Measurements from ENCODE around the gene PPM1L.

Gene PPM1L

DNA sequence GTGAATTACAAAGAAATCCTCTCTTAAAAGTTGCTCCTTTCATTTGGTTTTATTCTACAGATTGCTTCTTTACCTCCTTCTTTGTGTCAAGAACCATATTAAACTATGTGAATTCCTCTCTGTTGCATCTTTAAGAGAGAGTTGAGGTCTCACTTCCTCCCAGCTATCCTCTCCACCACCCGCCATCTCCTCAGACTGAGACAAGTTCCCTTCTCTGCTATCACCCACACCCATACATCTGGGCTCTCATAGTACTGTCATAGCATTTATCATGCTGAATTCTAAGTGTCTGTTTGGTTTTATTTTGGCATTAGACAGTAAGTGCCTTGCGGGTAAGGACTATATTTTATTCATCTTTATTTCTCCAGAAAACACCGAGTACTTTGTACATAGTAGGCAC is 294.9 kb downstream of the PPM1L start:
- DNase-seq, result no peak

DNA sequence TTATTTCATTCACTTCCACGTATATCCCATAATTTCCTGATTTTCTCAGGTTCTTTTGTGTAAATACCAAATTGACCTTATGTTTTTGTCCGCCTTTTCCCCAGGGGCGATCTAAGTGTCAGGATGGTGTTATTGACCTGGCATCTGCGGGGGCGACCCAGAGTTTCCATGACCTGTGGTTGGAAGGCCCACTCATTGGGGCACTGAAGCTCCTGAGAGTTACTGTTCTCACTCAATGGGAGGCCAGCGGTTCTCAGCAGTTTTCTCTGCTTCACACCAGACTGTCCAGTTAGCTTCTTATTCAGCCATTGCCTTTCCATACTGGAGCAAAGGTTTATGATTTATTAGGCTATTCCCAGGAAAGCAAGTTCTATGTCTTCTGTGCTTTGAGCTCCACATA is 295.8 kb downstream of the PPM1L start:
- no peak for DNase-seq

DNA sequence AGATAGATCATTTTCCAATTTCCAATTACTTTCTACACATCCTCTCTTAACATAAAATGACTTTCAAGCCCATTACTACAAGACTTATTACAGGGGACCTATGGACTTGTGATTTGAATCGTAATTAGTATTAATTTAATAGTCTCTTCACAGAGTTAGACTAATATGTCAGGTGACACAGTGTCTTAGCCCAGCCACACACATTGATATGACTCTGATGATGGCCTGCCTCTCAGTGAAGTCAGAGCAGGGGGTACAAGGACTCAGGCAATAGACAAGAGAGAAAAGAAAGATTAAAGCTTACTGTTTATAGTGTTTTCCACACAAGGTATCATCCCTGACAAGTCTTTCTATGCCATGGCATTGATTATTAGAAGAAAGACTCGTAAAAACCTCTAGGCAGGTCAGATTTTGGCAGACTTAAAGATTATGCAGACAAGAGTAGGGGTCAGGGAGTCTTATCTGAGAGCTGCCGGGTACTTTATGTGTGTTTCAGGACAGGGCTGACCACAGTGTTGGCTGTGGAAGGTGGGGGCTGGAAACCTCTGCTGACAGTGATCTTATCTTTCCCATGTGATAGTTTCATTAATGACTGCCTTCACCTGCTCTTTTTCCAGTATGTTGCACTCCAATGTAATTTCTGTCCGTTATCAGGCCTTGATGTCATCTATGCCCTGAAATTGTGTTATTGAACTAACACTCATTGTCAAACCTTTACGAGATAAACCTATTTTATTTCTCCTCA is 299.0 kb downstream of the PPM1L start:
- no peak for DNase-seq

DNA sequence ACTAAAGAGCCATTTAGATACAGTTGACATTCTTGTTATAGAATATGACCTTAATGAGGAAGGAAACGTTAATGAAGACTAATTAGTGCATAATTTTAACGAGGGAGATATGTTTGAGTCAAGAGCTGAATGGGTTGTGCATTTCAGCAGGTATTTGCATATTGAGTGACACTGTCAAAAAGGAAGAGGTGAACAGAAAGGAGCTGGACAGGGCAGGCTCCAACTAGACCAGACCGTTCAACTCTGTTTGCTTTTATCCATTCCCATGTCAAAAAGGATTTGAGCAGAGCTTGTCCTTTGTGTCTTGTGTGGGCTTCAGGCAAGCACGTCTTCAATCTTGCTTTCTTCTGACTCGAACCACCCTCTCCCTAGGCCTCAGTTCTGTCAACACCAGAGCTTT is 308.4 kb downstream of the PPM1L start:
- DNase-seq, result no peak

DNA sequence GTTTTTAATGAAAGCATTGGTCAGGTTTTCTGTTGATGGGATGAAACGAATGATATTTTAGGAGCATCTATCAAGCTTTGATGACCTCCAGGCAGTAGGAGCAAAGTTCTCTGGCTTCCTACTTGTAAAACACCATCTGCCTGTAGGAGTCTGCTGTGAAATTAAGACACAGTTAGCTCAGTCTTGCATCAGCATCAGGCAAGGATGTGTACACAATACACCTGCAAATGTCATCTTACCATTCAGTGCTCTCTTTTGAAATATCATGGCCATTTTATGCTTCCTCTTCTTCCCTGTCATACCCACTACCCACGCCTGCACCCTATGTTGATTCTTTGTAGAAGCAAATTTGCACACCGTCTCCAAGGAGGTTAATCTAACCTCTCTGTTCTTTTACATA is 310.9 kb downstream of the PPM1L start:
- DNase-seq, result no peak

DNA sequence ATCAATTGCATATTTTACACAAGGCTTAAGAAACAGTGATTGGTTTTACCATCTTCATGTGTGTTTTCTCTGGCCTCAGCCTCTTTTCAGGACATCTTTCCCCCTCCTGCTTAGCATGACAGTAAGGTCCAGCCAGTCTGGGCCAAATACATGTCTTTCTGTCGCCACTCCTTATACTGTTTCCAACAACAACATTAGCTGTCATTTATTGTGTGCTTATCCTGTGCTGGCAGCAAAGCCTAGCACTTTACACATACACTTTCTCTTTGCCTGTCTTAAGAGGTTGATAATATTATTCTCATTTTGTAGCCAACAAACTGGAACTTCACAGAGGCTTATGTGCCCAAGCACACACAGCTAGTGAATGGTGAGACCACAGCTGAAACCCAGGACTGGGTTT is 311.3 kb downstream of the PPM1L start:
- DNase-seq, result no peak

DNA sequence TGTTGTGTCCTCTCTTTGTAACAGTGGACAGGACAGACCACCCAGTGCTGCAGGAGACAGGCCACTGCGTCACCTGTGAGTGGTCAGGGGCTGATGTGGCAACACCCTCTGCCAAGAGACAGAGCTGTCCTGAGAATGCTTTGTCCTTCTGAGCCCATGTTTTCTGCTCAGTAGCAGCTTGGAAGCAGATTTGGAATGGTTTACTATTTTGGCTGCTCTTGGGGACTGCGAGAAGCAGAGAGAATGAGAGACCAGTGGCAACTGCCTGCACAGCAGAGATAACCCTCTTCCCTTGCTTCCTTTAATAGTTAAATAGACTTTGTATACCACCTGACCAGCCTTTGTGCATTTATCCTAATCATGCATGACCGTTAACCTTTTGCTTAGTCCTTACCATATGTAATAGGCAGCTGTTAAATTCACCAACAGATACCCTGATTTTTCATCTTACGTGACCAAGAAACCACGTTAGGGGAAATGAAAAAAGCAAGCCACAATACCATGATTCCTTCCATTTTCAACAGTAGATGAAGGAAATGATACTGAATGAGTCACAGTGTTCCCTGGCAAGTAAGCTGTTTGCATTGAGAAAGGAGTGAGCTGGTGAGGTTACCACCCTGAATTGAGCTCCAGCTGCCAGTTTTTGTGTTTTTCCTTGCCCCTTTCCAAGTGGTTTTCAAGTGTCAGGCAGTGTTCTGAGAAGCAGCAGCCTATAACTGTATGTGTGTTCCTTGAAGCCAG is 313.6 kb downstream of the PPM1L start:
- no peak for DNase-seq

DNA sequence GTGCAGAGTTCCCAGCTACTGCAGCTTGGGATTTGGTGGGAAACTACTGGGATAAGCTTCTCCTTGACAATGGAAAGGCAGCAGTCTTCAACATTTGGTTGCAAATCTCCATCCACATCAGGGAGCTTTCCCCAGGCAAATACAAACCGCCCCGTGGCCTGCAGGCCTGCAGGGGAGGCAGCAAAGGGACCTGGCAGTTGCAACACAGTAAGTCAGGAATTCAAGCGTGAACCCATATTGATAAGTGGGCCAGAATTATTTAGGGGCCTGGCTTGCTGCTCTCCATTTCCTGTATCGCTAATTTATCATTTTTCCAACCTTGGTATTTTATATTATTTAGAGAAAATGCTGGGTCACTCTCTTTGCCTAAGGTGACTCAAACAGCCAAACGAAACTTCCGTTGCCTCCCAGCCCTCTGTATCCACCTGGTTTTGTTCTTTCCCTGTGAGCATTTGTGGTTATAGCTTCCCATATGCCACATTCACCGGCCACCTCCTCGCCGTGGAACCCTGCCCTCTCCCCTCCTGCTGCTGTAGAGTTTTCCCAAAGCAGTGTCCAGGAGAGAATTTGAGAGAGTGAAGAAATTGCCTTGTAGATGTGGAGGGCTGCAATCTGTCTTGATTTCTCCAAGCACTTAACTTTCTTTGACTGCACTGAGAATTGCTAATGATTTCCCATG is 314.4 kb downstream of the PPM1L start:
- no peak for DNase-seq

DNA sequence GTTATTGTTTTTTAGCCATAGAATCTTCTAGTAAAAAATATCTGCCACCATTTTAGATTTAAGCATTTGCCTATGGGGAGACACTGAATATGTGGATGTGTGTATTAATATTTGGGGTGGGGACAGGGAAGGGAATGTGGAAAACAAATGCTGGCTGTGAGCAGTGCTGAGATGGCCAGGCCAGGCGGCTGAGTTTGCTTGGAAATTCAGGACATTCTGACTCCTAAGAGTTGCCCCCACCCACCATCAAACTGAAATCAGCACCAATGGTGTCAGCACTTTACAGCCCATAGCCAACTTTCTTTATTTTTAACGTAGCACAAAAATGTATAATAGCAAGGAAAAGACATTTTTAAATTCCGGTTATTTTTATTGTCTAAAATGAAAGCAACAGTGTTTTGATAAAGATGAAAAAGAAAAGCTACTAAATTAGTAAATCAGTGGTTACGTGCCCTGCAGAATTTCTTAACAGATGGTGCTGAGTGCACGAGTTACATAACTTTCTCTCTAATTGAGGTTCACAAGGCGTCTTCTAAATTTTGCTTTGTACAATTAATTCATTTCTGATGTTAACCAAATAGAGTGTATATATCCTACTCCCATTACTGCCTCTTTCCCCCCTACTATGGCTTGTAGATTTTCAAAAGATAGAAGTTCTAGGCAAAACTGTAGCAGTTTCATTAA is 315.1 kb downstream of the PPM1L start:
- no peak for DNase-seq

DNA sequence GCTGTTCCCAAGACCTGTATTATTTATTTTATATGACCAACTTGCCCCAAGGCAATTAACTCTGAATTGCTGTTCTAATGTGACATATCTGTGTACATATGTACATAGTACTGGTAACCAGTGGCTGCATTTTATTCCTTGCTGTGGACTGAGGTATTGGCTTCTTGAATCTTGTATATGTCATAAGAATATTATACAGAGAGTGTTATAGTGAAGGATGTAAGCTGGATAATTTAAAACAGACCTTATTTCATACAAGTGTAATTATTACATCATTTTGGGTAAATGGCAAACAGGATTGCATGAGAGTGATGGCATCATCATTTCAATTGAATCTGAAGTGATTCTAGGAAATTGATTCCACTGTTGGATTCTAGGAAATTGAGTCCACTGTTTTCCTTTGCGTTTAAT is 316.2 kb downstream of the PPM1L start:
- no peak for DNase-seq

DNA sequence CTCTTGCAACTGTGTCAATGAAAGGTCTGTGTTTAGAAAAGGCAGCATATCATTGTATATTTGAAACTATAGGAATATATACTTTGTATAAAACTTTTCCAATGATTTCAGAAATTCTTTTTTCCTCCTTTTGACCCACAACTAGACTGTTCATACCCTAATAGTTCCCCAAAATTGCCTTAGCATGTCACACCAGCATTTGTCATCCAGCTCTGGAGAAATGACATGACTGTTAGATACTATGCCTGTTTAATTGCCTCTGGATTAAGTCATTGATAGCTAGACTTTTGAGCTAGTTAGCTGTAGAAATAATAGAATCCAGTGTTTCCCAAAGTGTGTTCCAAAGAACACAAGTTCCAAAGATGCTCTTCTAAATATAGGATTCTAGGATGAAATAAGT is 316.7 kb downstream of the PPM1L start:
- no peak for DNase-seq

DNA sequence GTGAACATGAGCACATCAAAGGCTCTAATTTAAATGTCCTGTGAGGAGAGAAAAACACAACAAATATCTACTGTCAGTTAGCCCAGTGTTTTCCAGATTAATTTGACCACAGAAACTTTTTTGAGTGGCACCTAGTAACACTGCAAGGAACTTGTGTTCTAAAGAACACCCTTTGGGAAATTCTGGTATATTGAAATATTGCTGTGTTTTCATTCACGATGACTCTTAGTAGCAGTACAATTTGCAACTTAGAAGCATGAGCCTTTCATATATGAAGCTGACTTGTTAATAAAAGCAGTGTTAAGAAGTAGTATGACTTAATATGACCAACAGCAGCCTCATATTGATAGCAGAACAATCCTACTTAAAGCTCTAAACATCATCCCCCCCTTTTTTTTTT is 317.1 kb downstream of the PPM1L start:
- no peak for DNase-seq

DNA sequence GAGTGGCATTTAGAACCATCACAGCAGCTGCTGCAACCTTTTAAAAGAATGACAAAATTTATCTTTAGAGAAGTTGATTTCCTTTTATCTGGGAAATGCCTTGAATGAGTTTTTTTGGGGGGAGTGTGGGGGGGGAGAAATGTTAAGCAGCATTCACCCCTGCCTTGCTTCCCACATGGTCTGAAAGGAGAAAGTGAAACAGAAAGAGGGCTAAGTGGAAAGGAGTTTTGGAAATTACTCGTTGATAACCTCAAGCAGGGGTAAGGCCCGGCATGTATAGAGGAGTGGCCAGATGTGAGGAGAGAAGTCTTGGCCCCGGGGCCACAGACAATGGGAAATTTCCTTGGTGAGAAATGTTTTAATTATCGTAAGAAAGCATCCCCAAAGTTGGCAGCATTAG is 325.6 kb downstream of the PPM1L start:
- no peak for DNase-seq

DNA sequence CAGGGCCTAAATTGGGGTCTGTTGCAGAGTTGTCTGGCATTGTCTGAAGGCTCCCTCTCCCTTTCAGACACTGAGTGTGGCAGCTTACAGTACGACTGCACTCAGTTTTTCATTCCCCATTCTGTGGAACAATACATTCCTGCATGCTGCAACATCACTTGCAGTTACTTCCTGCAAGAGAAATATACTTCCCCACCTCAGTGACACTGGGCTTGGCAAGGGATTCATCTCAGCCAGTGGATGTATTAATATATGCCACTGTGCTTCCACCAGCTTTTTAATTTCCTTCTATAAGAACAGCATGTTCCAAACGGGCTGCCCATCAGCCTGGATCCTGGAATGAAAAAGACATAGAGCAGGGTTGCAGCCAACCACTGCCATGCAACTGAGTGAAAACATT is 326.0 kb downstream of the PPM1L start:
- DNase-seq, result no peak

DNA sequence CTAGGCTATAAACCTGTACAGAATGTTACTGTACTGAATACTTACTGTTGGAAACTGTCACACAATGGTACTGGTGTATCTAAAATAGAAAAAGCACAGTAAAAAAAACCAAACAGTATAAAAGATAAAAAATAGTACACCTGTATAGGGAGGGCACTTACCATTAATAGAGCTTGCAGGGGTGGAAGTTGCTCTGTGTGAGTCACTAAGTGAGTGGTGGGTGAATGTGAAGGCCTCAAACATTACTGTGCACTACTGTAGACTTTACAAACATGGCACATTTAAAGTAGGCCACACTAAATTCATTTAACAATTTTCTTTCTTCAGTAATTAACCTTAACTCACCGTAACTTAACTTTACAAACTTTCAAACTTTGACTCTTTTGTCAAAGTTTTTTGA is 327.1 kb downstream of the PPM1L start:
- DNase-seq, result no peak

DNA sequence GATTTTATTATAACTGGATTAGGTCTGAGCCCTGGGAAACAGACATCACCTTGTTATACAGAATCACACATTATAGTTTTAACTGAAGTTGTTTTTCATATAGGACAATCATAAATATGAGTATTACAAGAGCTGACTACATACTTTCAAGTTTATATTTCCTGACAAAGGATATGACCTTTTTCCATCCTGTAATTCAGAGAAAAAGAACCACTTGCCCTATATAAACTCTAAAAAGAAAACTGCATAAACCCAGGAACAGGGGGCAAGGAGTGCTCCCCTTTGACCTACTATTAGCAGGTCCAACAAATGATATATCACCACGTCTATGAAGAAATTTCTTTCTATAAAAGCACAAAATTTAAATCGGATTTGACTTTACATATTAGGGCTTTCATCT is 328.2 kb downstream of the PPM1L start:
- DNase-seq, result no peak

DNA sequence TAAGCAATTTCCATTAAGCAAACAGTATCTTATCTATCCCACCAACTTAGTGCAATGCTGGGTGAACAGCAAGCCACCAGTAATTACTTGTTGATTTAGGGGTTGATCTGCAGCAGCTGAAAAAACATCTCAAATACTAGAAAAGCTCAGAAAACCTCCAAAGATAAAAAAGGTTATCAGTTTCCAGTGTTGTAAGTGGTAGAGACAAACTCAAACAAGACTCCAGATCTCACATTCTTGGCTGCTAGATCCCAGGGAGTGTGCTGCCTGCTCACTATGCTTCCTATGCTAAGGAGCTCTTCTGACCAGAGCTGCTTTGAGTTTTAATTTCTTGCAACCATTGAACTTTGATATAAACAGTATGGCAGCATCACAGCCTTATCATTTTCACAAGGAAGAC is 337.9 kb downstream of the PPM1L start:
- DNase-seq, result no peak

DNA sequence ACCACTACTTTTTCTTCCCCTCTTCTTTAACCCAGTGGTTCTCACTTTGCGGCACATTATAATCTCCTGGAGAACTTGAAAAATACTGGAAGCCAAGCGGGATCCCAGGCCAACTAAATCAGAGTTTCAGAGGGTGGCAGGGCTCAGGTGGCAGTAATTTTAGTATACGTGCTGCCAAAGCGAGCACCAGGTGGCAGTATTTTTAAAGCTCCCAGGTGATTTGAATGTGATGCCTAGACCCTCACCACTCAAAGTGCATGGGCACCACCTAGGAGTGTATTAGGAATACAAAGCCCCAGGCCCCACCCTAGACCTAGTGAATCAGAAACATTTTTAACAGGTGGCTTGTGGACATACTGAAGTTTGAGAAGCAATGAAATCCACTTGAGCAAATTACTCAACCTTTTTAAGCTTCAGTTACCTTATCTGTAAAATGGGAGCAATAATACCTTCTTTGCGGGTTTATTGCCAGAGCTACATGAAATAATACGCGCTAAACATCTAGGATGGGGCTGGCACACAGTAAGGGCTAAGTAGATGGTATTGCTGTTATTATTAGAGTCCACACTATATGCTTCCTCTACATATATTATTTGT is 340.8 kb downstream of the PPM1L start:
- no peak for DNase-seq

DNA sequence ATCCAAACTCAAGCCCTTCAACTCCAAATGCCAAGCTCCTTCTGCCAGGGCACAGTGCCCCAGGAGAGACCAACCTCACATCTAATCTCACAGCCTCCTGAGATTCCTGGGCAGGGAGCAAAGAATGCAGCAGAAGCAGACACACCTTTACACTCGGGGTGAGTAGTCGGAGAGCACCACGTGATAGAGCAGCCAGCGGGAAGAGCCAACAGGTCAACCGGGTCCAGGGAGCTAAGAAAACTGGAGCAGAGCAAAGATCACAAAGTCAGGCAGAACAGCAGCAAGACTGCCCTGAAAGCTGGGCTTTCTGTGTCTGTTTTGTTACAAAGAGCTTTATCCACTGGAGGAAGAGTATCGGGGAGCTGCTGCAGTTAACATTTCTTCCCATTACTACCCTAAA is 345.0 kb downstream of the PPM1L start:
- DNase-seq, result no peak

DNA sequence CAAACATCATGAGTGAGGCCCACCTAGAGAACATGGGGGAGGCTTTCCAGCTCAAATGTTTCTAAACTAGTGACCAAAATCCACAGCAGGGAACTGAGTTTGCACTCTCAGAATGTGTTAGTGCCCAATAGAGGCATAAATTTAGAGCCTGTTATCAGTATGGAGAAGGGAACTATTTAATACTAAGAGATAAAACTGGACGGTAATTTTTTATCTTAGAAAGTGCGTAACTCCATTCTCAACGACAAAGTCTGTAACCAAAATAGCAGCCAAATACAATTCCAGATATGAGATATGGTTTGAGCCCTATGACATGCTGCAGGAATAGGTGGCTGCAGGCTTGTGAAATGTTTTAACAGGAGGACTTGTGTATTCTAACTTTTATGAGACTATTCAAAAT is 345.6 kb downstream of the PPM1L start:
- DNase-seq, result no peak

DNA sequence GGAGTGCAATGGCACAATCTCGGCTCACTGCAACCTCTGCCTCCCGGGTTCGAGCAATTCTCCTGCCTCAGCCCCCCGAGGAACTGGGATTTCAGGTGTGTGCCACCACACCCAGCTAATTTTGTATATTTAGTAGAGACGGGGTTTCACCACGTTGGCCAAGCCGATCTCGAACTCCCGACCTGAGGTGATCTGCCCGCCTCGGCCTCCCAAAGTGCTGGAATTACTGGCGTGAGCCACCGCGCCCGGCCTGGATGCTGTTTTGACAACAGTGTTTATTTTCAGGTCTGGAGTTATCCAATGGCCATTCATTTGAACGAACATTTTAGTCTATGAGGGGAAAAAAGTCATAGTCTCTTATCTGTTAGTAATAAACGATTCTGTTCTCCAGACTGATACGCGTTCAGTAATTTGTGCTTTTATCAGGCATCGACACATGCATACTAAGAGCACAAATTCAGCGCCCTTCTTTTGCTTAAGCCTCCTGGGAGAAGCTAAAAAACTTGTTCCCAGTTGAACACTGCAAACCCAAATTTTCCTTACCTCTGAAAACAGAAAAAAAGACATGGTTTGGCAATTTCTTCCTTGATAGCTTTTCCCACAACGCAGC is 347.9 kb downstream of the PPM1L start:
- no peak for DNase-seq
